NCI-H1436 treated with DMSO at 0.1 percent for 48 hours (cell line): Measurements from ENCODE around the gene EVPL.
"Not testable (repeated sequence)": the region's sequence is repeated elsewhere in the genome, so short reads cannot be mapped to it uniquely, and the experiment has no call there.

Source experiments
- DNase-seq: peaks from one replicate; lab custom pipeline; 2025; lab: John Stamatoyannopoulos, UW

The EVPL gene

DNA sequence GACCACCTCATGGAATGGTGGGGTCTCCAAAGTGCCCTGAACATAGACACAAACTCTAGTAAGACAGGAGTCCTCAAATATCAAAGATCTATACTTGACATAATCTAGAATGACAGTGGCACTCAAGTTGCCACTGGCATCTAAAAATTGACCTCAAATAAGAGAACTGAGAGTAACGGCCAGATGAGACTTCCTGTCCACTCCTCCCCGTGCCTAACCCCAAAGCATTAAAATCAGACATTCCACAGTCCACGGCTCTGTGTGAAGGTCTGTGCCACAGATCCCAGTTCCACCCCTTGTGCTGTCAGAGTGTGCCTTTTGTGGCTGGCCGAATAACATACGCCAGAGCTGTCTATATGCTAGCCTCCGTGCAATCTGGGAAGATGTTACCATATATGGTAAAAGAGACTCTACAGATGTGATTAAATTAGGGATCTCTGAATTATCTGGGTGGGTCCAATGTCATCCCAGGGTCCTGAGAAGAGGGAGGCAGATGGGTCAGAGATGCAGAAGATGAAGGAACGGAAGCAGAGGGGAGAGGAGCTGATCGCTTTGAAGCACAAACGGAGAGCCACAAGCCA is 21.0 kb upstream of the EVPL start:
- DNase-seq = no peak

- DNase-seq = no peak
Observed at GRCh38 chr17:76046064-76046463, 19.0 kb upstream of the EVPL start.

DNA sequence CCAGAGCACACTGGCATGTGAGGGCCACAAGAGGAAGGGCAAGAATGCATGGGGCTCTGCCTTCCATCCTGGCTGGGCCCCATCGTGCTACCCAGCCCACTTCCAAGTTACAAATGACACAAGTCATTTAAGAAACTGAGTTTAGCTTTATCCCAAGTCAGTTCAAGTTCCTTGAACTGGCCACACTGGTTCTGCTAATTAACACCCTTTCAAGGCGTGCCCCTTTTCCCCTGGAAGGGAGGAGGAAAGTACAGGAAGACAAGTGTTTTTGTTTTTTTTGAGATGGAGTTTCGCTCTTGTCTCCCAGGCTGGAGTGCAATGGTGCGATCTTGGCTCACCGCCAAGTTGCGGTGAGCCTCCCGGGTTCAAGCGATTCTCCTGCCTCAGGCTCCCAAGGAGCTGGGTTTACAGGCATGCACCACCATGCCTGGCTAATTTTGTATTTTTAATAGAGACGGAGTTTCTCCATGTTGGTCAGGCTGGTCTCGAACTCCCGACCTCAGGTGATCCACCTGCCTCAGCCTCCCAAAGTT is 17.4 kb upstream of the EVPL start:
- not testable (repeated sequence) for DNase-seq

DNA sequence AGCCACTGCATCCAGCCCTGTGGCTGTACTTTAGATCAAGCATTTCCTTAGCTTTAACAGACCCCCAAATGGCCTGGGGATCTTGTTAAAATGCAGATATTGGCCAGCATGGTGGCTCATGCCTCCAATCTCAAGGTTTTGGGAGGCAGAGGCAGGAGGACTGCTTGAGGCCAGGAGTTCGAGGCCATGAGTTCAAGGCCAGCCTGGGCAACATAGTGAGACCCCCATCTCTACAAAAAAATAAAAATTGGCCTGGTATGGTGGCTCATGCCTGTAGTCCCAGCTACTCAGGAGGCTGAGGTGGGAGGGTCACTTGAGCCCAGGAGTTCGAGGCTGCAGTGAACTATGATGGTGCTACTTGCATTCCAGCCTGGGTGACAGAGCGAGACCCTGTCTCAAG is 15.8 kb upstream of the EVPL start:
- DNase-seq = not testable (repeated sequence)

- DNase-seq = no peak
Observed at GRCh38 chr17:76040376-76040775, 13.3 kb upstream of the EVPL start.

DNA sequence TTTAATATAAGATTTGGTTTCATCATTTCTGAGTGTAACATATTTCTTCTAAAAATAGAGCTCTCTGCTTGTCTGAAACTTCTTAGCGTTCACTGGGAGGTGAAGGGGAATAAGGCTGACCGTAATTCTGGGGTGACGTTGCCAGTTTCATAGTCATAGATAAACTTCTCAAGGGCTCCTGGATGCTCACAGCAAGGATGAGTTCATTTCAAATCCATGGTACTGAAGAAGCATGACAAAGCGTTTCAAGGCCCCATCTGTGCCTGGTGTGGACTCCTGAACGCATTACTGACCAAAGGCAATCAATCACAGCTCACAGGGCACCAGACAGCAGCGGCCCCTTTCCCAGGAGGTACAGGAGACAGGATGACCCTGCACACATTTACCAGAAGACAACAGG is 12.0 kb upstream of the EVPL start:
- DNase-seq = no peak

DNA sequence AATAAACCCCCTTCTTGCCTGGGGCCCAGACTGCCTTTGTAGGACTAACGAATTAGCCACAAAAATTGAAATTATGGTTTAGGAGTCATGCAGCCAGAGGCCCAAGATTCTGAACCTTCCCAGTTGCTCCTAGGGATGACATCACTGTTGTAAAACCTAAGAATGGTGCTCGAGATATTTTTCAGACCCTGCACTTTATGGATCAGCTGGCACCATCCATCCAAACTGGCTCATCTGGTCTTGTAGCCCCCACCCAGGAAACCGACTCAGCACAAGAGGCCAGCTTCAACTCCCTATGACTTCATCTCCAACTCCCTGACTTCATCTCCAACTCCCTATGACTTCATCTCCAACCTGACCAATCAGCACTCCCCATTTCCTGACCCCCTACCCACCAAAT is 10.9 kb upstream of the EVPL start:
- no peak for DNase-seq

DNA sequence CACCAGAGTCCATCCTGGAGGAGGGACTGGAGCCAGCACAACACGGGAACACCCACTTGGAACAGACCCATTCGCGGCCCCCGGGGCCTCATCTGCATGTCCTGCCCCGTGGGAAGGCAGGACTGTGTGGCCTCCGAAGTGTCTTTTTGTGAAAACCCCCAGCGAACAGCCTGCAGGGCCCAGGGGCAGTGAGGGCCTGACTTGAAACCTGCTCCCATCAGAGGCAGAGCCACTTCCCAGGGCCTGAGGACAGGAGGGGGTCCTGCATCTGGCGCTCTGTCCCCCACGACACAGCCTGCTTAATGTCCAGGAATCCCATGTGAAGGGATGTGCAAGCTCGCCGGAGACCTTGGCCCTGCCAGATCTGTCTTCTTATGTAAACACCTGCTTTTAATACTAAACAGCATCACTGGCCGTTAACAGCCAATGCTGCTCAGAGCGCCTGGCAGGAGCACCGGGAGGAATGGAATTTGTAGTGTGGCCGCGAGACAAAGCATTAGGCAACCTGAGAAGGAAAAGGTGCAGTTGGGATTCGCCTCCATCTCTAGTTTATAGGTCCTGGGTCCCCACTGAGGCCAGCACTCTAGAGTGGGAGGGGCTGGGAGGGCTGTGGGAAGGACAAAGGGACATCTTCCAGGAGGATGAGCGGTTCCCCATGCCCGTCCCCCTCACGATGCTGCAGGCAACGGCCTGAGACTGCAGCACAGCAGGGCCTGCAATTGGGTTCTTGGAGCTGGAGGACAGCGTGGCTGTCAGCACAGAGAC is 9.6 kb upstream of the EVPL start:
- DNase-seq = no peak

- no peak for DNase-seq
Observed at GRCh38 chr17:76034428-76035350, 7.6 kb upstream of the EVPL start.

GRCh38 chr17:76033139-76033538 is 6.0 kb upstream of the EVPL start:
- no peak for DNase-seq

- no peak for DNase-seq
Observed at GRCh38 chr17:76032780-76033108, 5.6 kb upstream of the EVPL start.

- DNase-seq = no peak
Observed at GRCh38 chr17:76032073-76032779, 5.1 kb upstream of the EVPL start.

GRCh38 chr17:76026714-76027158 is 370 bp downstream of the EVPL start:
- DNase-seq = no peak

DNA sequence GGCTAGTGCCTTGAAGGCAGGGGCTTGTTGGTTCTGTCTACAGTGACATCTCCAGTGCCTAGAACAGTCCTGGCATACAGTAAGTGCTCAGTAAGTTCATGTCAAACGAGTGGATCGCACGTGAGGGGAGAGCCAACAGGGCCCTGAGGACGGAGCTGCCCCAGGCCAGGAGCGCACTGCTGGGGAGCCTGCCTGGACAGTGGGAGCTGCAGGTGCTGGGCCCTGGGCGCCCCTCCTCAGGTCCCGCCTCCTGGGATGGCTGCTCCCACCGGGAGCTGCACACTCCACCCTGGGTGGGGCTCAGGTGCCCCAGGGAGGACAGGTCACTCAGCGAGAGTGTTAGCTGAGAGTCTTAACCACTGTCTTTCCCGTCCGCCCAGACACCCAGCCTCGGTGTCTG is 1.8 kb downstream of the EVPL start:
- no peak for DNase-seq

GRCh38 chr17:76024353-76024752 is 2.8 kb downstream of the EVPL start:
- no peak for DNase-seq

DNA sequence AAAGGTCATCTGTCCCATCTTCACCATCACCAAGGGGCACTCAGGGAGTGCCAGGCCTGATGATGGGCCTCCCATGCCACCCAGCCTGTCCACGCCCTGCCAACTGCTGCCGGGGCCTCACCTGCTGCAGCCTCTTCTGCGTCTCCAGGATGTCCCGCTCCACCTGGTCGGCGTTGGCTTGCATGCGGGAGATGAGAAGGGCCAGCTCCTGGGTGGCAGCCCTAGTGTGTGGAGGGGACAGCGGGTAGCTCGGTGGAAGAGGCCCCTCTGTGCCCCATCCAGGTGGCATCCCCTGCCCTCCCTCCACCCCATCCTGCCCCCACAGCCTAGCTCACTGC is 3.2 kb downstream of the EVPL start:
- DNase-seq = no peak

DNA sequence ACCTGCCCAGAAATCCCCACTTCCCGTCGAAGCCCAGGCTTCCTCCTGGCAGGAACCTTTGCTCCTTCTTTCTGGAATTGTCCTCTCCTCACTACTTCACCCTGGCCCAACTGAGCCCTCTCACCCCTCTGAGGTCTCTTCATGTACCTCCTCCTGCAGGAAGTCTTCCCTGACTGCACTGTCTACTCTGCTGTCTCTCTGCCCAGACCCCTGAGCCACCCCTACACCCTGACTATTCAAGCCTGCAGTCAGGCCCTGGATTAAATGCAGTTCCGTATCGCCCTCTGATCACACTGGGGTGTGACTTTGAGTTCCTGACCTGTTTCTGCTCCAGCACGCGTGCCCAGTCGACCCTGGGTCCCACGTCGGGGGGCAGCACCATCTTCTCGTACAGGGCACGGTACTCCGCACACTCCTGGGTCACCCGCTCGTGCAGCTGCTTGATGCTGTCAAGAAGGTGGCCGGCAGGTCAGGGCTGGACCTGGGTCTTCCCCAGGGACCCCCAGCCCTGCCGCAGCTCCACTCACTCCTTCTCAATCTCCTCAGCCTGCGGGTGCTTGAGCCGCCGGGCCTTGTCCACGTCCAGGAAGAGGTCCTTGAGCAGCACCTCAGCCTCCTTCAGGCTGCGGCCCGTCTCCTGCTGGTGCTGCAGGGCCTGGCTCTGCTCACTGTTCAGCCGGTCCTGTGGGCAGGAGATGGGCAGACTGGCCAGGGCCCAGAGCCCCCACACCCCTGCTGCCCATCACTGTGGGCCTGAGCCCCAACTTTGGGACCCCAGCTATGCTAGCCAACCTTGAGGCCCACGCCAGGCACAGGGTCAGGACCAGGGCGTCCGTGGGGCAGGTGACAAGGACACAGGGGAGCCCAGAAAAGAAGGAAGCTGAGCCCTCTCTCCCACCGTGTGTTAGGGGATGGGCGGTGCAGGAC is 3.9 kb downstream of the EVPL start:
- no peak for DNase-seq

- DNase-seq = no peak
Observed at GRCh38 chr17:76022285-76022684, 4.8 kb downstream of the EVPL start.

GRCh38 chr17:76019833-76020467 is 7.2 kb downstream of the EVPL start:
- no peak for DNase-seq

DNA sequence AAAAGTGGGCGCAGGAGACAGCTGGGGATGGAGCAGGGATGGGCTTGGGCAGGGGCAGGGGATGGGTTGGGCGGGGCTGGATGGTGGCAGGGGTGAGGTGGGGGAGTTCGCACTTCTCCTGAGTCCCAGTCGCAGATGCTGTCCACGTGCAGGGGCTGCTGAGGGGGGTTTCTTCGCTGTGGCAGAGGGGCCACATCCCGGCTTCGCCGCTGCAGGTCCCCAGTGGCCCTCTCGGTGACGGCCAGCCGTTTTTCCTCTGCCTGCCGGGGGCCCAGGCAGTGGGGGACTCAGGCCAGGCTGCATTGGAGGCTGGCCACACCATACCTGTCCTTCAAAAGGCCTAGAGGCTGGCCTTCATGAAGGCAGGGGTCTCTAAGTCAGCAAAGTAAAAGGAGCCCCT is 8.3 kb downstream of the EVPL start:
- no peak for DNase-seq

DNA sequence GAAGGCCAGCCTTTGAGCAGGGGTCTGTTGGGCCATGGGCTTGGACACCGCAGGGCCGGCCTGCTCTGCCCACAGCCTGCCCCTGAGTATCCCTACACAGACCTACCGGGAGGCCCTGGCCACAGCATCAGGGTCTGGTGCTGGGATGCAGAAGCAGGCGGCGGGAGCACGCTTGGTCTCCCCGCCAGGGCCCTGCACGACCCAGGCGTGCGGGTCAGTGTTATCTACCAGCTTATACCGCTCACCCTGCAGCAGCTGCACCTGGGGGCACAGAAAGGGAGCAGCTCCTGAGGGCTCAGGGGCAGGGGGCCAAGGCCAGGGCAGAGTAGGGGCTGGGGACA is 8.8 kb downstream of the EVPL start:
- DNase-seq = no peak
